GM12878 (cell line): ENCODE results near the gene ZNF385C. TPM values are rescaled to one million over a fixed set of nuclear protein-coding genes. Genes with fewer than 3 reads are reported as not detected.

ENCODE experiments used
- BCLAF1 ChIP-seq: fragments of 450-650 bp; IDR thresholded peaks from 2 replicates; pipeline ENCODE4 v1.6.1; 2017; ENCODE audit warnings: antibody characterized with exemption, mild to moderate bottlenecking, moderate library complexity
- BRCA1 ChIP-seq: IDR thresholded peaks from 2 replicates; pipeline ENCODE4 v1.6.1; 2011; ENCODE audit warnings: low read depth, low read length, improper control_type of control experiment
- CTCF ChIP-seq, 3 experiments: IDR thresholded peaks in 2 of 3; conservative IDR thresholded peaks in 1 of 3; 2 replicates each; pipeline ENCODE4 v1.5.1; 2011; ENCODE audit warnings: low read depth in 3 of 3, low read length in 3 of 3, mild to moderate bottlenecking in 3 of 3, control low read depth in 2 of 3, moderate library complexity in 2 of 3, inconsistent platforms in 1 of 3, mixed read lengths in 1 of 3; ENCODE audit not compliant: control insufficient read depth in 2 of 3, insufficient read depth in 1 of 3; ENCODE audit errors: extremely low read depth in 1 of 3
- E2F8 ChIP-seq: fragments of 450-650 bp; IDR thresholded peaks from 2 replicates; pipeline ENCODE4 v1.6.1; 2018; ENCODE audit warnings: mild to moderate bottlenecking, low read depth, moderate library complexity; ENCODE audit not compliant: partially characterized antibody
- HCFC1 ChIP-seq: fragments of 150-350 bp; IDR thresholded peaks from 2 replicates; pipeline ENCODE4 v1.6.1; 2014; ENCODE audit warnings: low read length
- IKZF1 ChIP-seq: fragments of 450-650 bp; conservative IDR thresholded peaks from 2 replicates; pipeline ENCODE4 v1.6.1; 2017; ENCODE audit warnings: antibody characterized with exemption, mild to moderate bottlenecking
- JUNB ChIP-seq: IDR thresholded peaks from 2 replicates; pipeline ENCODE4 v1.6.1; 2016; ENCODE audit warnings: antibody characterized with exemption, mild to moderate bottlenecking
- MEF2A ChIP-seq: IDR thresholded peaks from 2 replicates; pipeline ENCODE4 v1.6.1; 2011; ENCODE audit warnings: low read depth, mild to moderate bottlenecking, low read length, moderate library complexity; ENCODE audit not compliant: insufficient read depth
- MTA2 ChIP-seq: fragments of 450-650 bp; IDR thresholded peaks from 2 replicates; pipeline ENCODE4 v1.6.1; 2016; ENCODE audit warnings: low read depth, mild to moderate bottlenecking, moderate library complexity
- MTA3 ChIP-seq: IDR thresholded peaks from 2 replicates; pipeline ENCODE4 v1.6.1; 2012; ENCODE audit warnings: low read length, inconsistent platforms, borderline replicate concordance
- NFXL1 ChIP-seq: fragments of 450-650 bp; IDR thresholded peaks from 2 replicates; pipeline ENCODE4 v1.6.1; 2017; ENCODE audit warnings: antibody characterized with exemption, mild to moderate bottlenecking, borderline replicate concordance
- RAD21 ChIP-seq: IDR thresholded peaks from 2 replicates; pipeline ENCODE4 v1.6.1; 2011; ENCODE audit warnings: mild to moderate bottlenecking, low read depth, low read length, moderate library complexity; ENCODE audit not compliant: insufficient read depth
- RELB ChIP-seq: fragments of 450-650 bp; IDR thresholded peaks from 2 replicates; pipeline ENCODE4 v1.6.1; 2017; ENCODE audit warnings: low read depth, mild to moderate bottlenecking, moderate library complexity
- RUNX3 ChIP-seq: IDR thresholded peaks from 2 replicates; pipeline ENCODE4 v1.6.1; 2012; ENCODE audit warnings: low read length, inconsistent platforms
- SMAD5 ChIP-seq: IDR thresholded peaks from 2 replicates; pipeline ENCODE4 v1.6.1; 2016; ENCODE audit warnings: antibody characterized with exemption, low read depth
- SMARCA5 ChIP-seq: fragments of 450-650 bp; IDR thresholded peaks from 2 replicates; pipeline ENCODE4 v1.6.1; 2017; ENCODE audit warnings: mild to moderate bottlenecking
- TBL1XR1 ChIP-seq: IDR thresholded peaks from 2 replicates; pipeline ENCODE4 v1.6.1; 2012; ENCODE audit warnings: low read depth, low read length, improper control_type of control experiment
- YY1 ChIP-seq: IDR thresholded peaks from 2 replicates; pipeline ENCODE4 v1.6.1; 2011; ENCODE audit warnings: low read depth, mild to moderate bottlenecking, low read length
- ZNF207 ChIP-seq: fragments of 450-650 bp; IDR thresholded peaks from 2 replicates; pipeline ENCODE4 v1.6.1; 2014; ENCODE audit warnings: antibody characterized with exemption, mild to moderate bottlenecking, borderline replicate concordance
- polyA plus RNA-seq, 11 experiments: library from polyadenylated mRNA; depleted of rRNA in 4 of 11; unstranded in 6 of 11; stranded (reverse) in 5 of 11; fragments of >200 nt; fragmentation: Nextera tagmentation in 4 of 11; fragmentation: Illumina TruSeq in 1 of 11; extraction: Ambion mirVana in 4 of 11; extraction: Trizol in 1 of 11; gene quantifications; 1 replicate in 1 of 11; 2 replicates in 10 of 11; pipeline versions ENCODE4 v1.2.1 to v1.2.3, GENCODE V29; 2011 to 2016; ENCODE audit warnings: inconsistent platforms in 2 of 11, missing spikeins in 2 of 11, low read depth in 1 of 11
- total RNA-seq, 4 experiments: library from RNA; depleted of rRNA in 3 of 4; stranded (reverse); fragments of >200 nt in 3 of 4; fragmentation: Illumina TruSeq in 1 of 4; extraction: Trizol in 1 of 4; gene quantifications; 2 replicates each; pipeline versions ENCODE4 v1.2.1 to v1.2.3, GENCODE V29; 2013 to 2021

ZNF385C gene
- total and polyA plus RNA-seq, 10 of the 15 experiments (the other 5 are each of a cell fraction or from before 2014, with no cell fraction given) = 0.06 to 0.20 (median 0.07) TPM; not detected in 5

GRCh38 chr17:42050393-42051012 lies 47.8 kb downstream of the ZNF385C start, which contains the start of gene C17orf113 (continued):
- TF ChIP-seq CTCF (IDR thresholded peaks at IDR 0.05 in 2 of 3, conservative IDR thresholded peaks at IDR 0.05 in 1 of 3; ENCODE audit: control insufficient read depth in 2 of 3, extremely low read depth in 1 of 3, insufficient read depth in 1 of 3, low read depth in 3 of 3, low read length in 3 of 3) (peak; percentile 25 to 59 (median 55); a peak in 4 of 6 replicates), E2F8 (no peak), RAD21 (peak; percentile 48), JUNB (no peak), NFXL1 (no peak), MEF2A (no peak), SMARCA5 (peak; percentile 78; the same call in 1 of the 2 replicates), SMAD5 (no peak), RELB (no peak), TBL1XR1 (no peak), YY1 (peak; percentile 90), BCLAF1 (no peak), RUNX3 (0 out of 2 replicates have a peak, but pooled peaks have one; percentile 8), MTA2 (no peak), BRCA1 (no peak), ZNF207 (no peak), MTA3 (no peak), HCFC1 (no peak), IKZF1 (peak; percentile 32; the same call in 1 of the 2 replicates)
